GM12878 (cell line): ENCODE data around the gene MALSU1. TPM values are rescaled to one million over a fixed set of nuclear protein-coding genes. Genes with fewer than 3 reads are reported as not detected.

Source experiments
- ATAC-seq: fragments of 200-7000 bp; cut with Tn5 transposase; 3 replicates; pipeline ENCODE4 v1.9.1; 2020; ENCODE audit warnings: mild to moderate bottlenecking, moderate library complexity
- Bru-seq: library from RNA; stranded (reverse); fragments of 400-500 nt; gene quantifications from one replicate; lab custom pipeline; 2021; lab: Mats Ljungman, UMichigan
- BruChase-seq, 2 experiments: library from RNA; stranded (reverse); fragments of 400-500 nt; gene quantifications; one replicate each; lab custom pipeline; 2021; lab: Mats Ljungman, UMichigan
- BruUV-seq: library from RNA; stranded (reverse); fragments of 400-500 nt; replicated peaks from 2 replicates; lab custom pipeline; 2021; lab: Mats Ljungman, UMichigan
- CTCF ChIA-PET: fragments of 300-600 bp; sonication (Branson Sonifier 250); formaldehyde crosslinking; extraction: SDS; loops from one replicate; lab custom pipeline; 2021; ENCODE audit warnings: inconsistent platforms; lab: Yijun Ruan, JAX
- POLR2A ChIA-PET: fragments of 350-600 bp; formaldehyde crosslinking; extraction: SDS; loops from one replicate; lab custom pipeline; 2021; ENCODE audit warnings: inconsistent platforms; lab: Charles Lee
- RAD21 ChIA-PET: fragments of 300-600 bp; sonication (Branson Sonifier 250); formaldehyde crosslinking; loops from one replicate; lab custom pipeline; 2023; ENCODE audit warnings: antibody characterized with exemption; ENCODE audit not compliant: unreplicated experiment; lab: Charles Lee
- SMC1A ChIA-PET: fragments of 300-600 bp; sonication (Branson Sonifier 250); formaldehyde crosslinking; loops from one replicate; lab custom pipeline; 2023; ENCODE audit not compliant: unreplicated experiment, uncharacterized antibody; lab: Charles Lee
- DNase-seq: peaks from one replicate; pipeline ENCODE4 v3.0.0-alpha.2; 2011; ENCODE audit warnings: low read depth, low spot score
- FAIRE-seq: peaks from 3 replicates; lab custom pipeline; 2011; peaks lifted over from hg19 to GRCh38; lab: Jason Lieb, UNC
- H2AFZ ChIP-seq: 2 replicates; pipeline ENCODE4 v1.6.0; 2011; ENCODE audit warnings: low read depth, low read length, control low read depth; ENCODE audit not compliant: control insufficient read depth
- H3K27ac ChIP-seq: 2 replicates; pipeline ENCODE4 v1.5.1; 2011; ENCODE audit warnings: control low read depth; ENCODE audit not compliant: control insufficient read depth, insufficient read depth
- H3K27me3 ChIP-seq, 2 experiments: replicated peaks in 1 of 2; 2 replicates each; pipeline versions ENCODE4 v1.6.0 to v1.6.1; 2011; ENCODE audit warnings: low read length in 1 of 2; ENCODE audit not compliant: control insufficient read depth in 2 of 2, insufficient read depth in 2 of 2
- H3K36me3 ChIP-seq, 2 experiments: 2 replicates each; pipeline ENCODE4 v1.5.1; 2011; ENCODE audit warnings: low read length in 1 of 2; ENCODE audit not compliant: control insufficient read depth in 2 of 2, insufficient read depth in 2 of 2
- H3K4me1 ChIP-seq: 2 replicates; pipeline ENCODE4 v1.6.1; 2011; ENCODE audit warnings: mild to moderate bottlenecking, low read length, moderate library complexity, mixed read lengths; ENCODE audit not compliant: control insufficient read depth, insufficient read depth
- H3K4me2 ChIP-seq: 2 replicates; pipeline ENCODE4 v1.6.0; 2011; ENCODE audit warnings: control low read depth; ENCODE audit not compliant: control insufficient read depth, insufficient read depth
- H3K4me3 ChIP-seq: fragments of 200-600 bp; sonication (generic); 2 replicates; pipeline ENCODE4 v1.5.1; 2016
- H3K79me2 ChIP-seq: 2 replicates; pipeline ENCODE4 v1.6.0; 2011; ENCODE audit warnings: low read length; ENCODE audit not compliant: control insufficient read depth, insufficient read depth
- H3K9ac ChIP-seq: 2 replicates; pipeline ENCODE4 v1.8.0; 2011; ENCODE audit warnings: low read length, control low read depth, mixed read lengths; ENCODE audit not compliant: control insufficient read depth, insufficient read depth
- H3K9me3 ChIP-seq: replicated peaks from 3 replicates; pipeline ENCODE4 v1.5.1; 2011; ENCODE audit warnings: mild to moderate bottlenecking, low read length; ENCODE audit not compliant: control insufficient read depth, insufficient read depth
- H4K20me1 ChIP-seq: 2 replicates; pipeline ENCODE4 v1.6.0; 2011; ENCODE audit not compliant: control insufficient read depth, insufficient read depth
- ATF2 ChIP-seq: IDR thresholded peaks from 2 replicates; pipeline ENCODE4 v1.6.1; 2012; ENCODE audit warnings: low read length, inconsistent platforms
- BMI1 ChIP-seq: fragments of 450-650 bp; IDR thresholded peaks from 2 replicates; pipeline ENCODE4 v1.6.1; 2016; ENCODE audit warnings: mild to moderate bottlenecking, moderate library complexity, borderline replicate concordance
- FOXK2 ChIP-seq: fragments of 450-650 bp; IDR thresholded peaks from 2 replicates; pipeline ENCODE4 v1.6.1; 2017; ENCODE audit warnings: mild to moderate bottlenecking, moderate library complexity
- GABPA ChIP-seq: IDR thresholded peaks from 2 replicates; pipeline ENCODE4 v1.6.1; 2014; ENCODE audit warnings: antibody characterized with exemption, low read depth, mild to moderate bottlenecking, inconsistent platforms
- HCFC1 ChIP-seq: fragments of 150-350 bp; IDR thresholded peaks from 2 replicates; pipeline ENCODE4 v1.6.1; 2014; ENCODE audit warnings: low read length
- HDAC6 ChIP-seq: fragments of 200-600 bp; sonication (generic); IDR thresholded peaks from one replicate; pipeline ENCODE4 v1.8.0; 2017; ENCODE audit warnings: antibody characterized with exemption; ENCODE audit not compliant: unreplicated experiment
- IKZF1 ChIP-seq: fragments of 450-650 bp; conservative IDR thresholded peaks from 2 replicates; pipeline ENCODE4 v1.6.1; 2017; ENCODE audit warnings: antibody characterized with exemption, mild to moderate bottlenecking
- IRF4 ChIP-seq: IDR thresholded peaks from 2 replicates; pipeline ENCODE4 v1.6.1; 2011; ENCODE audit warnings: low read depth, low read length
- MYB ChIP-seq: fragments of 150-350 bp; IDR thresholded peaks from 2 replicates; pipeline ENCODE4 v1.6.1; 2014; ENCODE audit warnings: mild to moderate bottlenecking, low read depth, low read length, borderline replicate concordance
- RFX5 ChIP-seq: IDR thresholded peaks from 2 replicates; pipeline ENCODE4 v1.6.1; 2011; ENCODE audit warnings: low read depth, low read length, improper control_type of control experiment
- TARDBP ChIP-seq: IDR thresholded peaks from 2 replicates; pipeline ENCODE4 v1.6.1; 2016; ENCODE audit warnings: borderline replicate concordance
- WRNIP1 ChIP-seq: IDR thresholded peaks from 2 replicates; pipeline ENCODE4 v1.6.1; 2011; ENCODE audit warnings: low read depth, low read length, improper control_type of control experiment, borderline replicate concordance
- YBX1 ChIP-seq: fragments of 450-650 bp; IDR thresholded peaks from 2 replicates; pipeline ENCODE4 v1.6.1; 2016; ENCODE audit warnings: antibody characterized with exemption
- ZSCAN29 ChIP-seq: fragments of 450-650 bp; IDR thresholded peaks from 2 replicates; pipeline ENCODE4 v1.6.1; 2017; ENCODE audit warnings: mild to moderate bottlenecking, moderate library complexity
- WGBS: methylation state at CpG from one replicate; pipeline ENCODE4 v1.1.6; 2016; ENCODE audit warnings: low lambda C conversion rate; ENCODE audit not compliant: insufficient replicate concordance, insufficient coverage; ENCODE audit errors: missing lambda C conversion rate; 5-methylcytosine and 5-hydroxymethylcytosine counted together
- in situ Hi-C: fragments of 300-500 bp; cut with MboI; formaldehyde crosslinking; loops from 9 replicates; pipeline ENCODE4 v1.14.3; 2018; ENCODE audit warnings: mixed read lengths
- intact Hi-C: fragments of 100-400 bp; cut with micrococcal nuclease; formaldehyde crosslinking; loops from one replicate; pipeline ENCODE4 v1.14.2; 2022; ENCODE audit not compliant: unreplicated experiment
- long read RNA-seq, 2 experiments: library from polyadenylated mRNA; unstranded; transcript quantifications; one replicate each; pipeline ENCODE4 v2.0.0, GENCODE V29; 2019 to 2020
- polyA minus RNA-seq, 3 experiments: library from RNA; depleted of rRNA, polyadenylated mRNA; stranded (reverse); fragments of >200 nt; gene quantifications; 2 replicates each; pipeline ENCODE4 v1.2.3, GENCODE V29; 2011
- polyA plus RNA-seq, 11 experiments: library from polyadenylated mRNA; depleted of rRNA in 4 of 11; unstranded in 6 of 11; stranded (reverse) in 5 of 11; fragments of >200 nt; fragmentation: Nextera tagmentation in 4 of 11; fragmentation: Illumina TruSeq in 1 of 11; extraction: Ambion mirVana in 4 of 11; extraction: Trizol in 1 of 11; gene quantifications; 1 replicate in 1 of 11; 2 replicates in 10 of 11; pipeline versions ENCODE4 v1.2.1 to v1.2.3, GENCODE V29; 2011 to 2016; ENCODE audit warnings: inconsistent platforms in 2 of 11, missing spikeins in 2 of 11, low read depth in 1 of 11
- total RNA-seq, 4 experiments: library from RNA; depleted of rRNA in 3 of 4; stranded (reverse); fragments of >200 nt in 3 of 4; fragmentation: Illumina TruSeq in 1 of 4; extraction: Trizol in 1 of 4; gene quantifications; 2 replicates each; pipeline versions ENCODE4 v1.2.1 to v1.2.3, GENCODE V29; 2013 to 2021
- TF ChIP-seq, protein P1 (sequence below): fragments of 450-650 bp; IDR thresholded peaks from 2 replicates; pipeline ENCODE4 v1.6.1; 2017; ENCODE audit warnings: antibody characterized with exemption, mild to moderate bottlenecking, moderate library complexity

Gene MALSU1
- total RNA-seq (2013; cell fraction: nucleolus; rRNA removed) = 46.6 and 48.7 TPM in 2 replicates
- total RNA-seq (2014; rRNA removed) = 115 and 135 TPM in 2 replicates
- 34.5 and 37.5 TPM in 2 replicates for total RNA-seq (2014; rRNA removed; fragmentation: Illumina TruSeq; extraction: Trizol)
- 65.5 and 67.5 TPM in 2 replicates for total RNA-seq (2021)
- 11.1 TPM for polyA plus RNA-seq (2011; ENCODE audit: low read depth)
- polyA plus RNA-seq (2011; rRNA removed) = 82.0 and 97.8 TPM in 2 replicates
- polyA plus RNA-seq (2011; cell fraction: cytosol; rRNA removed) = 45.1 and 51.4 TPM in 2 replicates
- 36.6 and 42.5 TPM in 2 replicates for polyA plus RNA-seq (2011; cell fraction: nucleus; rRNA removed)
- 40.6 and 49.4 TPM in 2 replicates for polyA plus RNA-seq (2012)
- polyA plus RNA-seq (2014; fragmentation: Illumina TruSeq; extraction: Trizol) = 24.7 and 31.6 TPM in 2 replicates
- 10 to 100 TPM in 1 of 2 experiments, 1 to 10 TPM in 1; 8.5 to 35.0 TPM for polyA plus RNA-seq (2014; fragmentation: Nextera tagmentation; extraction: Ambion mirVana)
- 121 and 126 TPM in 2 replicates for polyA plus RNA-seq (2014; rRNA removed)
- polyA plus RNA-seq (2016; fragmentation: Nextera tagmentation; extraction: Ambion mirVana) = 100 to 1,000 TPM; 155 to 159 TPM
- 21.1 and 36.6 TPM in 2 replicates for polyA minus RNA-seq (2011; rRNA and poly(A)+ RNA removed)
- polyA minus RNA-seq (2011; cell fraction: cytosol; rRNA and poly(A)+ RNA removed) = 11.4 and 13.1 TPM in 2 replicates
- 13.2 and 20.2 TPM in 2 replicates for polyA minus RNA-seq (2011; cell fraction: nucleus; rRNA and poly(A)+ RNA removed)
- percentile 82 among the genes with signal in this experiment for Bru-seq, nascent RNA
- percentile 71 among the genes with signal in this experiment for BruChase-seq, experiment 1, labeled RNA remaining after a 6-hour chase
- BruChase-seq, experiment 2, labeled RNA remaining after a 2-hour chase = percentile 74 among the genes with signal in this experiment
- long read RNA-seq, experiment 1, transcript MALSU1-202 (4 exons, 3,044 nt) = major isoform, 41 of 41 reads
- long read RNA-seq, experiment 1, partial matches to known transcripts = 0 of 41 reads
- long read RNA-seq, experiment 1, other reads (novel, unspliced or antisense) = 0 of 41 reads
- long read RNA-seq, experiment 2, transcript MALSU1-202 (4 exons, 3,044 nt) = major isoform, 107 of 116 reads
- long read RNA-seq, experiment 2, partial matches to known transcripts = 0 of 116 reads
- long read RNA-seq, experiment 2, other reads (novel, unspliced or antisense) = 9 of 116 reads

GRCh38 chr7:23298885-23299769 is at the start of gene MALSU1:
Gene MALSU1, plus strand, starts transcription at chr7:23299339. Its CDS starts 14 bp downstream, at chr7:23299353.
- SMC1A ChIA-PET = interaction anchor here (0.6 to 1.9 kb wide), 7 partner anchors 10 to 169 kb away, joined by 3 to 6 read pairs (median 3); no protein-coding TSS in a partner anchor
- peak; percentile 66 for FAIRE-seq
- CTCF ChIA-PET = interaction anchor here (0.7 to 2.3 kb wide), 4 partner anchors 21 to 59 kb away, joined by 3 to 15 read pairs (median 11); no protein-coding TSS in a partner anchor
- peak; percentile 53 for TF ChIP-seq HCFC1
- no peak for TF ChIP-seq IRF4
- TF ChIP-seq GABPA = peak; percentile 86
- no peak for TF ChIP-seq HDAC6
- TF ChIP-seq ZSCAN29 = no peak
- TF ChIP-seq TARDBP = no peak
- no peak for TF ChIP-seq FOXK2
- no peak for TF ChIP-seq WRNIP1
- TF ChIP-seq BMI1 = no peak
- TF ChIP-seq, protein P1, sequence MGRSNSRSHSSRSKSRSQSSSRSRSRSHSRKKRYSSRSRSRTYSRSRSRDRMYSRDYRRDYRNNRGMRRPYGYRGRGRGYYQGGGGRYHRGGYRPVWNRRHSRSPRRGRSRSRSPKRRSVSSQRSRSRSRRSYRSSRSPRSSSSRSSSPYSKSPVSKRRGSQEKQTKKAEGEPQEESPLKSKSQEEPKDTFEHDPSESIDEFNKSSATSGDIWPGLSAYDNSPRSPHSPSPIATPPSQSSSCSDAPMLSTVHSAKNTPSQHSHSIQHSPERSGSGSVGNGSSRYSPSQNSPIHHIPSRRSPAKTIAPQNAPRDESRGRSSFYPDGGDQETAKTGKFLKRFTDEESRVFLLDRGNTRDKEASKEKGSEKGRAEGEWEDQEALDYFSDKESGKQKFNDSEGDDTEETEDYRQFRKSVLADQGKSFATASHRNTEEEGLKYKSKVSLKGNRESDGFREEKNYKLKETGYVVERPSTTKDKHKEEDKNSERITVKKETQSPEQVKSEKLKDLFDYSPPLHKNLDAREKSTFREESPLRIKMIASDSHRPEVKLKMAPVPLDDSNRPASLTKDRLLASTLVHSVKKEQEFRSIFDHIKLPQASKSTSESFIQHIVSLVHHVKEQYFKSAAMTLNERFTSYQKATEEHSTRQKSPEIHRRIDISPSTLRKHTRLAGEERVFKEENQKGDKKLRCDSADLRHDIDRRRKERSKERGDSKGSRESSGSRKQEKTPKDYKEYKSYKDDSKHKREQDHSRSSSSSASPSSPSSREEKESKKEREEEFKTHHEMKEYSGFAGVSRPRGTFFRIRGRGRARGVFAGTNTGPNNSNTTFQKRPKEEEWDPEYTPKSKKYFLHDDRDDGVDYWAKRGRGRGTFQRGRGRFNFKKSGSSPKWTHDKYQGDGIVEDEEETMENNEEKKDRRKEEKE = no peak
- TF ChIP-seq MYB = no peak
- TF ChIP-seq IKZF1 = no peak; the same call in none of the 2 replicates
- TF ChIP-seq YBX1 = no peak
- peak; percentile 15; the same call in 1 of the 2 replicates for TF ChIP-seq ATF2
- TF ChIP-seq RFX5 = no peak

More at GRCh38 chr7:23298885-23299769, at the start of gene MALSU1:
- Histone ChIP-seq H3K4me2 (peak within 1 kb of the TSS; percentile 93), H3K79me2 (peaks cover 34% of the 10 kb centered on the region), H3K27me3 (no peaks in the 10 kb centered on the region), H2AFZ (peak within 1 kb of the TSS; percentile 92), H3K36me3 (no peaks in the 10 kb centered on the region), H3K9me3 (no peaks in the 10 kb centered on the region; the same call in 2 of the 3 replicates), H3K4me1 (peaks cover 2% of the 10 kb centered on the region; the same call in 1 of the 2 replicates), H3K27ac (peak within 1 kb of the TSS; percentile 60), H3K4me3 (peak within 1 kb of the TSS; percentile 87), H4K20me1 (no peaks in the 10 kb centered on the region), H3K9ac (peak within 1 kb of the TSS; percentile 90)
- DNase-seq (peak; percentile 89), ATAC-seq (peak; percentile 98)
- ChIA-PET RAD21 (interaction anchor here (1.0 to 2.0 kb wide), 5 partner anchors 27 to 240 kb away, joined by 3 to 9 read pairs (median 6); no protein-coding TSS in a partner anchor), POLR2A (interaction anchor here (0.6 to 1.1 kb wide), 6 partner anchors 9 to 417 kb away, joined by 3 to 5 read pairs (median 4); no protein-coding TSS in a partner anchor)
- BruUV-seq = TSS peak; percentile 91
- in situ Hi-C loops = no loop called here
- intact Hi-C loops = no loop called here
- under 1% methylated on average over 36 of the region's 59 CpGs for whole genome bisulfite sequencing
